ENCODE data around the gene FGD2. TPM values are rescaled to one million over a fixed set of nuclear protein-coding genes. Genes with fewer than 3 reads are reported as not detected.

FGD2 gene
- total and polyA plus RNA-seq, 2 of the 8 experiments (the other 6 are each of a cell fraction or from before 2014, with no cell fraction given): 0.12 to 0.32 TPM

GRCh38 chr6:36986704-36987047 lies 18.8 kb upstream of the FGD2 start (continued):
- TF ChIP-seq, protein P1, sequence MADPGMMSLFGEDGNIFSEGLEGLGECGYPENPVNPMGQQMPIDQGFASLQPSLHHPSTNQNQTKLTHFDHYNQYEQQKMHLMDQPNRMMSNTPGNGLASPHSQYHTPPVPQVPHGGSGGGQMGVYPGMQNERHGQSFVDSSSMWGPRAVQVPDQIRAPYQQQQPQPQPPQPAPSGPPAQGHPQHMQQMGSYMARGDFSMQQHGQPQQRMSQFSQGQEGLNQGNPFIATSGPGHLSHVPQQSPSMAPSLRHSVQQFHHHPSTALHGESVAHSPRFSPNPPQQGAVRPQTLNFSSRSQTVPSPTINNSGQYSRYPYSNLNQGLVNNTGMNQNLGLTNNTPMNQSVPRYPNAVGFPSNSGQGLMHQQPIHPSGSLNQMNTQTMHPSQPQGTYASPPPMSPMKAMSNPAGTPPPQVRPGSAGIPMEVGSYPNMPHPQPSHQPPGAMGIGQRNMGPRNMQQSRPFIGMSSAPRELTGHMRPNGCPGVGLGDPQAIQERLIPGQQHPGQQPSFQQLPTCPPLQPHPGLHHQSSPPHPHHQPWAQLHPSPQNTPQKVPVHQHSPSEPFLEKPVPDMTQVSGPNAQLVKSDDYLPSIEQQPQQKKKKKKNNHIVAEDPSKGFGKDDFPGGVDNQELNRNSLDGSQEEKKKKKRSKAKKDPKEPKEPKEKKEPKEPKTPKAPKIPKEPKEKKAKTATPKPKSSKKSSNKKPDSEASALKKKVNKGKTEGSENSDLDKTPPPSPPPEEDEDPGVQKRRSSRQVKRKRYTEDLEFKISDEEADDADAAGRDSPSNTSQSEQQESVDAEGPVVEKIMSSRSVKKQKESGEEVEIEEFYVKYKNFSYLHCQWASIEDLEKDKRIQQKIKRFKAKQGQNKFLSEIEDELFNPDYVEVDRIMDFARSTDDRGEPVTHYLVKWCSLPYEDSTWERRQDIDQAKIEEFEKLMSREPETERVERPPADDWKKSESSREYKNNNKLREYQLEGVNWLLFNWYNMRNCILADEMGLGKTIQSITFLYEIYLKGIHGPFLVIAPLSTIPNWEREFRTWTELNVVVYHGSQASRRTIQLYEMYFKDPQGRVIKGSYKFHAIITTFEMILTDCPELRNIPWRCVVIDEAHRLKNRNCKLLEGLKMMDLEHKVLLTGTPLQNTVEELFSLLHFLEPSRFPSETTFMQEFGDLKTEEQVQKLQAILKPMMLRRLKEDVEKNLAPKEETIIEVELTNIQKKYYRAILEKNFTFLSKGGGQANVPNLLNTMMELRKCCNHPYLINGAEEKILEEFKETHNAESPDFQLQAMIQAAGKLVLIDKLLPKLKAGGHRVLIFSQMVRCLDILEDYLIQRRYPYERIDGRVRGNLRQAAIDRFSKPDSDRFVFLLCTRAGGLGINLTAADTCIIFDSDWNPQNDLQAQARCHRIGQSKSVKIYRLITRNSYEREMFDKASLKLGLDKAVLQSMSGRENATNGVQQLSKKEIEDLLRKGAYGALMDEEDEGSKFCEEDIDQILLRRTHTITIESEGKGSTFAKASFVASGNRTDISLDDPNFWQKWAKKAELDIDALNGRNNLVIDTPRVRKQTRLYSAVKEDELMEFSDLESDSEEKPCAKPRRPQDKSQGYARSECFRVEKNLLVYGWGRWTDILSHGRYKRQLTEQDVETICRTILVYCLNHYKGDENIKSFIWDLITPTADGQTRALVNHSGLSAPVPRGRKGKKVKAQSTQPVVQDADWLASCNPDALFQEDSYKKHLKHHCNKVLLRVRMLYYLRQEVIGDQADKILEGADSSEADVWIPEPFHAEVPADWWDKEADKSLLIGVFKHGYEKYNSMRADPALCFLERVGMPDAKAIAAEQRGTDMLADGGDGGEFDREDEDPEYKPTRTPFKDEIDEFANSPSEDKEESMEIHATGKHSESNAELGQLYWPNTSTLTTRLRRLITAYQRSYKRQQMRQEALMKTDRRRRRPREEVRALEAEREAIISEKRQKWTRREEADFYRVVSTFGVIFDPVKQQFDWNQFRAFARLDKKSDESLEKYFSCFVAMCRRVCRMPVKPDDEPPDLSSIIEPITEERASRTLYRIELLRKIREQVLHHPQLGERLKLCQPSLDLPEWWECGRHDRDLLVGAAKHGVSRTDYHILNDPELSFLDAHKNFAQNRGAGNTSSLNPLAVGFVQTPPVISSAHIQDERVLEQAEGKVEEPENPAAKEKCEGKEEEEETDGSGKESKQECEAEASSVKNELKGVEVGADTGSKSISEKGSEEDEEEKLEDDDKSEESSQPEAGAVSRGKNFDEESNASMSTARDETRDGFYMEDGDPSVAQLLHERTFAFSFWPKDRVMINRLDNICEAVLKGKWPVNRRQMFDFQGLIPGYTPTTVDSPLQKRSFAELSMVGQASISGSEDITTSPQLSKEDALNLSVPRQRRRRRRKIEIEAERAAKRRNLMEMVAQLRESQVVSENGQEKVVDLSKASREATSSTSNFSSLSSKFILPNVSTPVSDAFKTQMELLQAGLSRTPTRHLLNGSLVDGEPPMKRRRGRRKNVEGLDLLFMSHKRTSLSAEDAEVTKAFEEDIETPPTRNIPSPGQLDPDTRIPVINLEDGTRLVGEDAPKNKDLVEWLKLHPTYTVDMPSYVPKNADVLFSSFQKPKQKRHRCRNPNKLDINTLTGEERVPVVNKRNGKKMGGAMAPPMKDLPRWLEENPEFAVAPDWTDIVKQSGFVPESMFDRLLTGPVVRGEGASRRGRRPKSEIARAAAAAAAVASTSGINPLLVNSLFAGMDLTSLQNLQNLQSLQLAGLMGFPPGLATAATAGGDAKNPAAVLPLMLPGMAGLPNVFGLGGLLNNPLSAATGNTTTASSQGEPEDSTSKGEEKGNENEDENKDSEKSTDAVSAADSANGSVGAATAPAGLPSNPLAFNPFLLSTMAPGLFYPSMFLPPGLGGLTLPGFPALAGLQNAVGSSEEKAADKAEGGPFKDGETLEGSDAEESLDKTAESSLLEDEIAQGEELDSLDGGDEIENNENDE (IDR thresholded peaks at IDR 0.05; ENCODE audit: insufficient replicate concordance, low read length): no peak
- TF ChIP-seq TEAD4 (IDR thresholded peaks at IDR 0.05; ENCODE audit: low read depth, low read length): no peak
- TF ChIP-seq CEBPB (IDR thresholded peaks at IDR 0.05; ENCODE audit: low read depth, low read length): no peak
- no peak for TF ChIP-seq SUZ12 (IDR thresholded peaks at IDR 0.05; ENCODE audit: low read length)
- TF ChIP-seq, protein P2, sequence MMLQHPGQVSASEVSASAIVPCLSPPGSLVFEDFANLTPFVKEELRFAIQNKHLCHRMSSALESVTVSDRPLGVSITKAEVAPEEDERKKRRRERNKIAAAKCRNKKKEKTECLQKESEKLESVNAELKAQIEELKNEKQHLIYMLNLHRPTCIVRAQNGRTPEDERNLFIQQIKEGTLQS (IDR thresholded peaks at IDR 0.05; ENCODE audit: insufficient read depth, low read depth, low read length): no peak
- TF ChIP-seq TBP (IDR thresholded peaks at IDR 0.05; ENCODE audit: low read depth, low read length): no peak
- TF ChIP-seq ASH2L (IDR thresholded peaks at IDR 0.05; ENCODE audit: low read length): no peak
- no peak for TF ChIP-seq SP1 (IDR thresholded peaks at IDR 0.05; ENCODE audit: low read depth, low read length)
- no peak for TF ChIP-seq TAF7 (optimal IDR thresholded peaks at IDR 0.05; ENCODE audit: borderline replicate concordance, low read depth, low read length)
- TF ChIP-seq FOSL1 (IDR thresholded peaks at IDR 0.05; ENCODE audit: insufficient read depth, low read depth, low read length): no peak
- TF ChIP-seq, protein P3, sequence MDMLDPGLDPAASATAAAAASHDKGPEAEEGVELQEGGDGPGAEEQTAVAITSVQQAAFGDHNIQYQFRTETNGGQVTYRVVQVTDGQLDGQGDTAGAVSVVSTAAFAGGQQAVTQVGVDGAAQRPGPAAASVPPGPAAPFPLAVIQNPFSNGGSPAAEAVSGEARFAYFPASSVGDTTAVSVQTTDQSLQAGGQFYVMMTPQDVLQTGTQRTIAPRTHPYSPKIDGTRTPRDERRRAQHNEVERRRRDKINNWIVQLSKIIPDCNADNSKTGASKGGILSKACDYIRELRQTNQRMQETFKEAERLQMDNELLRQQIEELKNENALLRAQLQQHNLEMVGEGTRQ (IDR thresholded peaks at IDR 0.05; ENCODE audit: low read length): no peak

All from H1 (cell line).